Transverse colon (tissue), 4 donors: Measurements from ENCODE around the gene TCF19.
"Not testable (repeated sequence)": the region's sequence is repeated elsewhere in the genome, so short reads cannot be mapped to it uniquely, and the experiment has no call there.

Source experiments
- POLR2A ChIP-seq: fragments of 450-650 bp; IDR thresholded peaks from one replicate; pipeline ENCODE4 v1.6.1; 2016; ENCODE audit warnings: antibody characterized with exemption, mild to moderate bottlenecking, moderate library complexity
- POLR2AphosphoS5 ChIP-seq, 3 donors: sonication (generic); formaldehyde crosslinking; IDR thresholded peaks; one replicate each; pipeline ENCODE4 v1.6.1; 2016; ENCODE audit warnings: antibody characterized with exemption in 3 of 3
- TF ChIP-seq, protein P1 (sequence below), 5 experiments: fragments of 200-600 bp in 3 of 5; fragments of 450-650 bp in 2 of 5; sonication (generic) in 3 of 5; IDR thresholded peaks; 1 replicate in 2 of 5; 2 replicates in 3 of 5; pipeline ENCODE4 v1.5.1; 2016 to 2017; ENCODE audit warnings: antibody characterized with exemption in 5 of 5, inconsistent platforms in 3 of 5, mild to moderate bottlenecking in 2 of 5, moderate library complexity in 1 of 5

DNA sequence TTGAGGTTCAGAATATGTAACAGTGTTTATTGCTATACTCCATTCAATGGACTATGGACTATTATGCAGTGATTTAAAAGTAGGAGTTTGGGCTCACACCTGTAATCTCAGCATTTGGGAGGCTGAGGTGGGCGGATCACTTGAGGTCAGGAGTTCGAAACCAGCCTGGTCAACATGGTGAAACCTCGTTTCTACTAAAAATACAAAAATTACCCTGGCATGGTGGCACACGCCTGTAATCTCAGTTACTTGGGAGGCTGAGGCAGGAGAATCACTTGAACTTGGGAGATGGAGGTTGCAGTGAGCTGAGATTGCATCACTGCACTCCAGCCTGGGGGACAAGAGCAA lies 40.7 kb downstream of the TCF19 start:
- TF ChIP-seq POLR2AphosphoS5 (IDR thresholded peaks at IDR 0.05); POLR2A: not testable (repeated sequence)
- TF ChIP-seq, protein P1, sequence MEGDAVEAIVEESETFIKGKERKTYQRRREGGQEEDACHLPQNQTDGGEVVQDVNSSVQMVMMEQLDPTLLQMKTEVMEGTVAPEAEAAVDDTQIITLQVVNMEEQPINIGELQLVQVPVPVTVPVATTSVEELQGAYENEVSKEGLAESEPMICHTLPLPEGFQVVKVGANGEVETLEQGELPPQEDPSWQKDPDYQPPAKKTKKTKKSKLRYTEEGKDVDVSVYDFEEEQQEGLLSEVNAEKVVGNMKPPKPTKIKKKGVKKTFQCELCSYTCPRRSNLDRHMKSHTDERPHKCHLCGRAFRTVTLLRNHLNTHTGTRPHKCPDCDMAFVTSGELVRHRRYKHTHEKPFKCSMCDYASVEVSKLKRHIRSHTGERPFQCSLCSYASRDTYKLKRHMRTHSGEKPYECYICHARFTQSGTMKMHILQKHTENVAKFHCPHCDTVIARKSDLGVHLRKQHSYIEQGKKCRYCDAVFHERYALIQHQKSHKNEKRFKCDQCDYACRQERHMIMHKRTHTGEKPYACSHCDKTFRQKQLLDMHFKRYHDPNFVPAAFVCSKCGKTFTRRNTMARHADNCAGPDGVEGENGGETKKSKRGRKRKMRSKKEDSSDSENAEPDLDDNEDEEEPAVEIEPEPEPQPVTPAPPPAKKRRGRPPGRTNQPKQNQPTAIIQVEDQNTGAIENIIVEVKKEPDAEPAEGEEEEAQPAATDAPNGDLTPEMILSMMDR (IDR thresholded peaks at IDR 0.05), result not testable (repeated sequence)
